Measurements from ENCODE around the gene KLHL14. TPM values are rescaled to one million over a fixed set of nuclear protein-coding genes. Genes with fewer than 3 reads are reported as not detected.

The KLHL14 gene
- total RNA-seq, 1 donor = not detected

DNA sequence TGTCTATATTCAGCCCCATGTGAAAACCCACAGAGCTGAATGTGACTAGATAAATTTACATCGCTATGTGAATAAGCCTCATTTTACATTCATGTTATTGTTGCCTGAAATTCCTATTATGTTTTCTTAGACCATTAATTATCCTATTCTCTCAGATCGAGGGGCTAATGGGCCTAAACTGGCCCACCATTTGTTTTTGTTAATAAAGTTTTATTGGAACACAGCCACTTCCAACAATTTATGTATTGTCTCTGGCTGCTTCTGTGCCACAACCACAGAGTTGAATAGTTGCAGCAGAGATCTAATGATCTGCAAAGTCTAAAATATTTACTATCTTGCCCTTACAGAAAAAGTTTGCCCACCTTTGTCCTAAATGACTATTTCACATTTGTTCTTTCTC, 61.0 kb downstream of the KLHL14 start:
- no peaks in the 10 kb centered on the region for H3K79me2 ChIP-seq (ENCODE audit: insufficient read depth, low read length)
- DNase-seq (ENCODE audit: insufficient read length, low spot score, missing footprints) = no peak

DNA sequence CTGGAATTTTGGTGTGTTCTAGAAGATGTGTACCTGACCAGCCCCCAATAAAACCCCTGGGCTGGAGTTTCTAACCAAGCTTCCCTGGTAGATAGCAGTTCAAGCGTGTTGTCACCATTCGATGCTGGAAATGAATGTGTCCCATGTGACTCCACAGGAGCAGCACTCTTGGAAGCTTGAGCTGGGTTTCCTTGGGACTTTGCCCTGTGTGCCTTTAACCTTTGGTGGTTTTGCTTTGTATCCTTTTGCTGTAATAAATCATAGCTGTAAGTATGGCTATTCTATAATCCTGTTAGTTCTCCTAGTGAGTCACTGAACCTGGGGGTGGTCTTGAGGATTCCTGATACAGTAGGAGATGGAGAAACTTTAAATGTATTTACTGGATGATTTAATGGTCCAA, 65.2 kb downstream of the KLHL14 start:
- Histone ChIP-seq H3K9me3 (ENCODE audit: low read depth, low read length) (no peaks in the 10 kb centered on the region), H3K4me3 (ENCODE audit: insufficient read depth, low read length) (no peak overlapping the region), H3K27me3 (ENCODE audit: insufficient read depth, low read length) (no peaks in the 10 kb centered on the region), H3K79me2 (ENCODE audit: insufficient read depth, low read length) (no peaks in the 10 kb centered on the region), H3K4me2 (ENCODE audit: insufficient read depth, low read length) (no peak overlapping the region), H3K36me3 (ENCODE audit: insufficient read depth, low read length) (no peaks in the 10 kb centered on the region), H4K20me1 (ENCODE audit: insufficient read depth, low read length) (no peaks in the 10 kb centered on the region), H3K4me1 (ENCODE audit: insufficient read depth, low read length) (no peaks in the 10 kb centered on the region), H3K27ac (ENCODE audit: low read depth, low read length) (no peak overlapping the region), H2AFZ (ENCODE audit: low read length) (no peak overlapping the region)
- TF ChIP-seq, protein P1, sequence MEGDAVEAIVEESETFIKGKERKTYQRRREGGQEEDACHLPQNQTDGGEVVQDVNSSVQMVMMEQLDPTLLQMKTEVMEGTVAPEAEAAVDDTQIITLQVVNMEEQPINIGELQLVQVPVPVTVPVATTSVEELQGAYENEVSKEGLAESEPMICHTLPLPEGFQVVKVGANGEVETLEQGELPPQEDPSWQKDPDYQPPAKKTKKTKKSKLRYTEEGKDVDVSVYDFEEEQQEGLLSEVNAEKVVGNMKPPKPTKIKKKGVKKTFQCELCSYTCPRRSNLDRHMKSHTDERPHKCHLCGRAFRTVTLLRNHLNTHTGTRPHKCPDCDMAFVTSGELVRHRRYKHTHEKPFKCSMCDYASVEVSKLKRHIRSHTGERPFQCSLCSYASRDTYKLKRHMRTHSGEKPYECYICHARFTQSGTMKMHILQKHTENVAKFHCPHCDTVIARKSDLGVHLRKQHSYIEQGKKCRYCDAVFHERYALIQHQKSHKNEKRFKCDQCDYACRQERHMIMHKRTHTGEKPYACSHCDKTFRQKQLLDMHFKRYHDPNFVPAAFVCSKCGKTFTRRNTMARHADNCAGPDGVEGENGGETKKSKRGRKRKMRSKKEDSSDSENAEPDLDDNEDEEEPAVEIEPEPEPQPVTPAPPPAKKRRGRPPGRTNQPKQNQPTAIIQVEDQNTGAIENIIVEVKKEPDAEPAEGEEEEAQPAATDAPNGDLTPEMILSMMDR (IDR thresholded peaks at IDR 0.05; ENCODE audit: extremely low read depth, low read depth, low read length) = no peak
- no peak for DNase-seq (ENCODE audit: insufficient read length, low spot score, missing footprints)

More for the DNA sequence above, 61.0 kb downstream of the KLHL14 start:
- H4K20me1 ChIP-seq (ENCODE audit: insufficient read depth, low read length) = no peaks in the 10 kb centered on the region
- no peaks in the 10 kb centered on the region for H3K36me3 ChIP-seq (ENCODE audit: insufficient read depth, low read length)
- no peaks in the 10 kb centered on the region for H3K27me3 ChIP-seq (ENCODE audit: insufficient read depth, low read length)
- H3K4me3 ChIP-seq (ENCODE audit: insufficient read depth, low read length) = no peak overlapping the region
- TF ChIP-seq, protein P1 (IDR thresholded peaks at IDR 0.05; ENCODE audit: extremely low read depth, low read depth, low read length) = no peak
- no peak overlapping the region for H3K27ac ChIP-seq (ENCODE audit: low read depth, low read length)
- no peaks in the 10 kb centered on the region for H3K9me3 ChIP-seq (ENCODE audit: low read depth, low read length)
- H3K4me2 ChIP-seq (ENCODE audit: insufficient read depth, low read length) = no peak overlapping the region
- no peak overlapping the region for H2AFZ ChIP-seq (ENCODE audit: low read length)
- no peaks in the 10 kb centered on the region for H3K4me1 ChIP-seq (ENCODE audit: insufficient read depth, low read length)

DNA sequence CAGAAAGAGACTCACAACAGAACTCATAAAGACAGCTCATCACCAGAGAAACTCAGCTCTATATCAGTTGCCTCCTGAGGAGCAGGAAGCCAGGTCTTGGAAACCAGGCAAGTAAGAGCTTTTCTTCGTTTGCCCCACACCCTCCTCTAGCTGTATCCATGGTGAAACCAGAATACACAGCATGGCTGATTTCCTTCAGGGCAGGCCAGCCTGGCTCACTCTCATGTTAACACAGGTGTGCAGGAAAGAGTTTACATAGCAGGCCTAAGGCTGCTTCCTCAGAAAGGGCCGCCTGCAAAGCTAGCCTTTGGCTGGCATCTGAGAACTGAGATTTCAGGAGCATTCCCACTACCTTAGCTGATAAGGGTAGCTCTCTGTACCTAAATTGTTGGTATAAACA, 65.7 kb downstream of the KLHL14 start:
- H3K9me3 ChIP-seq (ENCODE audit: low read depth, low read length) = no peaks in the 10 kb centered on the region
- TF ChIP-seq, protein P1 (IDR thresholded peaks at IDR 0.05; ENCODE audit: extremely low read depth, low read depth, low read length) = no peak

DNA sequence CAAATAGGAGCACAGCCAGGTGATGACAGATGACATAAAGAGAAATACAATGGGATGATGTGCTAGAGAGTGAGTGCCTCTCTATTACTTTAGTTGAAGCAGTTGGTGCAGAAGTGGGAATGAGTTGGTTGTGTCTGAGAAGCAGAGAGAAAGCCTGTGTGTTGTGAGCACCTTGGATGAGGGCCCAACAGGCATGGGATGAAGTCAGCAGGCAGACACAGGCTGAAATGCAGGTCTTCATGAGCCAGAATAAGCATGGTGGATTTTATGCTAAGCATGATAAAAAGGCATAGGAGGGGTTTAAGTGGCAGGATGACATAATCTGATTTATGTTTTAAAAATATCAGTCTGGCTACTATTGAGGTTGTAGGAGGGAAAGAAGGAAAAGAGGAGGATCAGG, 71.5 kb downstream of the KLHL14 start:
- no peaks in the 10 kb centered on the region for H3K36me3 ChIP-seq (ENCODE audit: insufficient read depth, low read length)
- no peak overlapping the region for H3K4me3 ChIP-seq (ENCODE audit: insufficient read depth, low read length)
- no peaks in the 10 kb centered on the region for H4K20me1 ChIP-seq (ENCODE audit: insufficient read depth, low read length)
- no peak overlapping the region for H2AFZ ChIP-seq (ENCODE audit: low read length)
- no peak overlapping the region for H3K4me2 ChIP-seq (ENCODE audit: insufficient read depth, low read length)
- TF ChIP-seq, protein P1 (IDR thresholded peaks at IDR 0.05; ENCODE audit: extremely low read depth, low read depth, low read length) = no peak
- no peaks in the 10 kb centered on the region for H3K79me2 ChIP-seq (ENCODE audit: insufficient read depth, low read length)
- H3K27me3 ChIP-seq (ENCODE audit: insufficient read depth, low read length) = no peaks in the 10 kb centered on the region
- H3K9me3 ChIP-seq (ENCODE audit: low read depth, low read length) = no peaks in the 10 kb centered on the region
- H3K27ac ChIP-seq (ENCODE audit: low read depth, low read length) = no peak overlapping the region
- no peaks in the 10 kb centered on the region for H3K4me1 ChIP-seq (ENCODE audit: insufficient read depth, low read length)
- DNase-seq (ENCODE audit: insufficient read length, low spot score, missing footprints) = no peak

More for the DNA sequence above, 65.7 kb downstream of the KLHL14 start:
- DNase-seq (ENCODE audit: insufficient read length, low spot score, missing footprints) = no peak
- Histone ChIP-seq H3K4me3 (ENCODE audit: insufficient read depth, low read length) (no peak overlapping the region), H3K27ac (ENCODE audit: low read depth, low read length) (no peak overlapping the region), H3K79me2 (ENCODE audit: insufficient read depth, low read length) (no peaks in the 10 kb centered on the region), H3K36me3 (ENCODE audit: insufficient read depth, low read length) (no peaks in the 10 kb centered on the region), H2AFZ (ENCODE audit: low read length) (no peak overlapping the region), H4K20me1 (ENCODE audit: insufficient read depth, low read length) (no peaks in the 10 kb centered on the region), H3K4me1 (ENCODE audit: insufficient read depth, low read length) (no peaks in the 10 kb centered on the region), H3K27me3 (ENCODE audit: insufficient read depth, low read length) (no peaks in the 10 kb centered on the region), H3K4me2 (ENCODE audit: insufficient read depth, low read length) (no peak overlapping the region)

Data from osteoblast (primary cell).